IMR-90 (cell line): ENCODE results near the gene TCF3. TPM values are rescaled to one million over a fixed set of nuclear protein-coding genes. Genes with fewer than 3 reads are reported as not detected.
A peak's percentile ranks its signal among the peaks of the same experiment; 100 is the strongest.

ENCODE experiments used
- ATAC-seq: fragments of 200-7000 bp; cut with Tn5 transposase; 2 replicates; pipeline ENCODE4 v1.9.1; 2020; ENCODE audit warnings: low read depth, mild to moderate bottlenecking, moderate library complexity
- BruUV-seq: library from RNA; stranded (reverse); fragments of 400-500 nt; replicated peaks from 2 replicates; lab custom pipeline; 2021; lab: Mats Ljungman, UMichigan
- CTCF ChIA-PET: fragments of 300-600 bp; formaldehyde crosslinking; extraction: SDS; loops from one replicate; lab custom pipeline; 2021; ENCODE audit warnings: antibody characterized with exemption; lab: Yijun Ruan, JAX
- POLR2A ChIA-PET: fragments of 300-600 bp; sonication (Branson Sonifier 250); formaldehyde crosslinking; loops from one replicate; lab custom pipeline; 2022; ENCODE audit warnings: antibody characterized with exemption; ENCODE audit not compliant: unreplicated experiment; lab: Charles Lee
- DNase-seq: peaks from one replicate; pipeline ENCODE4 v3.0.0; 2013
- H2AFZ ChIP-seq: replicated peaks from 2 replicates; pipeline ENCODE3; 2013; ENCODE audit warnings: low read length, mild to moderate bottlenecking; ENCODE audit not compliant: poor library complexity
- H2AK5ac ChIP-seq: 2 replicates; pipeline ENCODE4 v1.6.1; 2013; ENCODE audit warnings: low read depth, low read length, inconsistent platforms
- H2AK9ac ChIP-seq: replicated peaks from 2 replicates; pipeline ENCODE3; 2013; ENCODE audit warnings: mild to moderate bottlenecking, low read depth, low read length, moderate library complexity; ENCODE audit not compliant: poor library complexity
- H2BK120ac ChIP-seq: 2 replicates; pipeline ENCODE4 v1.6.1; 2013; ENCODE audit warnings: low read depth, low read length, inconsistent platforms
- H2BK15ac ChIP-seq: 3 replicates; pipeline ENCODE4 v1.6.1; 2013; ENCODE audit warnings: low read depth, low read length, inconsistent platforms
- H2BK20ac ChIP-seq: 2 replicates; pipeline ENCODE4 v1.6.1; 2013; ENCODE audit warnings: low read depth, mild to moderate bottlenecking, inconsistent platforms, low read length, moderate library complexity
- H2BK5ac ChIP-seq: 2 replicates; pipeline ENCODE4 v1.6.1; 2013; ENCODE audit warnings: mild to moderate bottlenecking, low read depth, low read length, inconsistent platforms; ENCODE audit not compliant: poor library complexity, severe bottlenecking
- H3K14ac ChIP-seq: replicated peaks from 2 replicates; pipeline ENCODE4 v1.6.1; 2013; ENCODE audit warnings: low read depth, low read length, inconsistent platforms
- H3K18ac ChIP-seq: 2 replicates; pipeline ENCODE4 v1.6.1; 2013; ENCODE audit warnings: low read depth, low read length, control low read depth
- H3K23ac ChIP-seq: 2 replicates; pipeline ENCODE4 v1.6.1; 2013; ENCODE audit warnings: low read depth, low read length, inconsistent platforms
- H3K27ac ChIP-seq: 2 replicates; pipeline ENCODE4 v1.5.1; 2013; ENCODE audit warnings: mild to moderate bottlenecking, control low read depth, low read length; ENCODE audit not compliant: insufficient read depth
- H3K27me3 ChIP-seq: 2 replicates; pipeline ENCODE4 v1.6.1; 2013; ENCODE audit warnings: low read length; ENCODE audit not compliant: control insufficient read depth, insufficient read depth
- H3K36me3 ChIP-seq: 2 replicates; pipeline ENCODE4 v1.6.1; 2013; ENCODE audit warnings: low read length, mixed read lengths; ENCODE audit not compliant: control insufficient read depth, insufficient read depth
- H3K4ac ChIP-seq: 2 replicates; pipeline ENCODE4 v1.6.1; 2013; ENCODE audit warnings: low read depth, low read length, inconsistent platforms
- H3K4me1 ChIP-seq: 2 replicates; pipeline ENCODE4 v1.6.1; 2013; ENCODE audit warnings: low read length, mixed read lengths; ENCODE audit not compliant: control insufficient read depth, insufficient read depth
- H3K4me2 ChIP-seq: 2 replicates; pipeline ENCODE4 v1.6.1; 2013; ENCODE audit warnings: low read depth, mild to moderate bottlenecking, control low read depth, low read length, moderate library complexity
- H3K4me3 ChIP-seq: 2 replicates; pipeline ENCODE4 v1.5.1; 2013; ENCODE audit warnings: low read depth, mild to moderate bottlenecking, control low read depth, low read length, moderate library complexity; ENCODE audit not compliant: insufficient read depth
- H3K56ac ChIP-seq: 2 replicates; pipeline ENCODE4 v1.6.1; 2013; ENCODE audit warnings: low read length, inconsistent platforms; ENCODE audit not compliant: insufficient read depth; ENCODE audit errors: extremely low read depth
- H3K79me1 ChIP-seq, 2 experiments: 2 replicates each; pipeline ENCODE4 v1.6.1; 2013; ENCODE audit warnings: low read length in 2 of 2, inconsistent platforms in 1 of 2, low read depth in 1 of 2
- H3K9ac ChIP-seq: 2 replicates; pipeline ENCODE4 v1.6.1; 2013; ENCODE audit warnings: low read depth, low read length, control low read depth
- H3K9me1 ChIP-seq: 2 replicates; pipeline ENCODE4 v1.6.1; 2013; ENCODE audit warnings: low read length, inconsistent platforms; ENCODE audit not compliant: insufficient read depth
- H3K9me3 ChIP-seq: 2 replicates; pipeline ENCODE4 v1.6.1; 2013; ENCODE audit warnings: low read length; ENCODE audit not compliant: control insufficient read depth, insufficient read depth
- H4K20me1 ChIP-seq: 2 replicates; pipeline ENCODE4 v1.6.1; 2013; ENCODE audit warnings: low read length, inconsistent platforms; ENCODE audit not compliant: insufficient read depth
- H4K5ac ChIP-seq: 2 replicates; pipeline ENCODE4 v1.6.1; 2013; ENCODE audit warnings: mild to moderate bottlenecking, low read depth, low read length, control low read depth
- H4K8ac ChIP-seq, 2 experiments: 2 replicates each; pipeline ENCODE4 v1.6.1; 2013; ENCODE audit warnings: low read depth in 2 of 2, low read length in 2 of 2, control low read depth in 1 of 2, inconsistent platforms in 1 of 2
- H4K91ac ChIP-seq: 2 replicates; pipeline ENCODE4 v1.6.1; 2013; ENCODE audit warnings: low read depth, low read length, inconsistent platforms; ENCODE audit not compliant: insufficient read depth
- BHLHE40 ChIP-seq: fragments of 150-350 bp; IDR thresholded peaks from 2 replicates; pipeline ENCODE4 v1.6.1; 2016; ENCODE audit warnings: mild to moderate bottlenecking, low read depth, low read length
- CHD1 ChIP-seq: IDR thresholded peaks from 2 replicates; pipeline ENCODE4 v1.6.1; 2012; ENCODE audit warnings: low read depth, low read length, improper control_type of control experiment
- CTCF ChIP-seq: conservative IDR thresholded peaks from 2 replicates; pipeline ENCODE4 v1.5.1; 2012; ENCODE audit warnings: mild to moderate bottlenecking, low read depth, low read length, improper control_type of control experiment
- FOS ChIP-seq: fragments of 150-350 bp; IDR thresholded peaks from 2 replicates; pipeline ENCODE4 v1.6.1; 2016; ENCODE audit warnings: low read depth, low read length
- MAFK ChIP-seq: IDR thresholded peaks from 2 replicates; pipeline ENCODE4 v1.6.1; 2012; ENCODE audit warnings: low read depth, low read length, improper control_type of control experiment
- MAZ ChIP-seq: IDR thresholded peaks from 2 replicates; pipeline ENCODE4 v1.6.1; 2012; ENCODE audit warnings: low read depth, mild to moderate bottlenecking, low read length, improper control_type of control experiment, moderate library complexity, borderline replicate concordance
- POLR2A ChIP-seq: IDR thresholded peaks from 2 replicates; pipeline ENCODE4 v1.6.1; 2012; ENCODE audit warnings: mild to moderate bottlenecking, low read depth, low read length
- RAD21 ChIP-seq: IDR thresholded peaks from 2 replicates; pipeline ENCODE4 v1.6.1; 2012; ENCODE audit warnings: low read length, improper control_type of control experiment
- RCOR1 ChIP-seq: IDR thresholded peaks from 2 replicates; pipeline ENCODE4 v1.6.1; 2012; ENCODE audit warnings: mild to moderate bottlenecking, low read length, improper control_type of control experiment; ENCODE audit not compliant: insufficient replicate concordance
- RFX5 ChIP-seq: IDR thresholded peaks from 2 replicates; pipeline ENCODE4 v1.8.0; 2012; ENCODE audit warnings: low read depth, mild to moderate bottlenecking, low read length, moderate library complexity
- SMC3 ChIP-seq: fragments of 150-350 bp; IDR thresholded peaks from 2 replicates; pipeline ENCODE4 v1.6.1; 2016; ENCODE audit warnings: low read depth, mild to moderate bottlenecking, antibody characterized with exemption, low read length, moderate library complexity
- USF2 ChIP-seq: fragments of 150-350 bp; IDR thresholded peaks from 2 replicates; pipeline ENCODE4 v1.6.1; 2017; ENCODE audit warnings: mild to moderate bottlenecking, antibody characterized with exemption, low read length, low read depth
- WGBS, 2 experiments: methylation state at CpG; one replicate each; pipeline versions ENCODE4 v1.1.5 to v1.1.7; 2013; ENCODE audit warnings: missing lambda C conversion rate in 2 of 2; ENCODE audit not compliant: insufficient read length in 1 of 2; ENCODE audit errors: extremely low coverage in 2 of 2; 5-methylcytosine and 5-hydroxymethylcytosine counted together
- dilution Hi-C: fragments of 300-500 bp; cut with HindIII; formaldehyde crosslinking; loops from one replicate; pipeline ENCODE4 v1.14.3; 2018; ENCODE audit warnings: low sequenced_read_pairs; ENCODE audit not compliant: unreplicated experiment
- in situ Hi-C: fragments of 300-500 bp; cut with MboI; formaldehyde crosslinking; loops from 3 replicates; pipeline ENCODE4 v1.14.3; 2019; ENCODE audit warnings: low sequenced_read_pairs, inconsistent platforms, mixed read lengths
- intact Hi-C: fragments of 100-400 bp; cut with micrococcal nuclease; formaldehyde crosslinking; loops from 2 replicates; pipeline ENCODE4 v1.10.0; 2022
- polyA plus RNA-seq, 3 experiments: library from polyadenylated mRNA; depleted of rRNA; stranded (reverse); fragments of >200 nt; gene quantifications; 2 replicates each; pipeline ENCODE4 v1.2.3, GENCODE V29; 2012; ENCODE audit warnings: low replicate concordance in 1 of 3
- total RNA-seq: library from RNA; depleted of rRNA; stranded (reverse); fragments of >200 nt; gene quantifications from 2 replicates; pipeline ENCODE4 v1.2.3, GENCODE V29; 2012
- TF ChIP-seq, protein P1 (sequence below): fragments of 150-350 bp; IDR thresholded peaks from 2 replicates; pipeline ENCODE4 v1.6.1; 2016; ENCODE audit warnings: low read depth, mild to moderate bottlenecking, low read length, moderate library complexity, borderline replicate concordance

TCF3 gene
- total and polyA plus RNA-seq, 2 of the 4 experiments (the other 2 are of a cell fraction) = 29.9 to 127 TPM

DNA sequence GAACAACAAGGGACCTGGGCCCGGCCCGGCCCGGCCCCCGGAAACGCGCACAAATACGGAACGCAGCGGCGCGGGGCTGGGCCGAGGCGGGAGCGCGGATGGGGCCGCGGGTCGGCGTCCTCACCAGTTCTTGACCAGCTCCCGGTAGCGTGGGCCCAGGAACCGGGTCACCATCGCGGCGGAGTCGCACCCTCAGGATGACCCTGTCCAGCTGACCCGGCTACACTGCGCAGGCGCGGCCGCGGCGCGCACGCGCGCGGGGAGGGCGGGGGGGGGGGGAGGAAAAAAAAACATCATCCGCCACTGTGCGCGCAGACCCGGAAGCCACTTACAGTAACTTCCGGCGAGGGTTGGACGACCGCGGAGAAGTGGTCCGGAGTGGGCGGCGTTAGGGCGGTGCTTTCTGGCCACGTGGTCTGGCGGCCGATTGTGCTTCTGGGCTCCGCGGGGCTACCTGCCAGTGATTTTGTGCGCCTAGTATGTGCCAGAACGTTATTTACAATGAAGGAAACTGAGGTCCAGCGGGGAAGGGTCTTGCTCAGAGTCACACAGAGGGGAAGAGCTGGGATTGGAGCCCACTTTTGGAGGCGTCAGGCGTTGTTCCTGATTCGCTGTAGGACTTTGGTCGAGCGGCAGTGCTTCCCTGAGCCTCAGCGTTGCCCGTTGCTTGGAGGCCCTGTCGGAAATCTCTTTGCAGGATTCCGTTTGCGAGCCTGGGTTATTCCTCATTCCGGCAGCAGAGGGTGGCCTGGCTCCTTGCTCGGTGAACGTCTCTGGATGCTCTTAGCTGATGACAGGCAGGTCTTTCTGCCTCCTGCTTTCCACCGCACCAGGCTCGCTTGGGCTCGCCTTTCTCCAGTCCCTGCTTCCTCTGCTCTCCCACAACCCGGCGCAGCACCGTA lies 46.9 kb downstream of the TCF3 start, which contains the start of gene UQCR11:
TSS of gene UQCR11 (minus strand) at position 227 of the 902 bp plus-strand sequence. CDS start at position 174, 53 bp downstream.
- intact Hi-C loops = loop anchor here (2.0 to 10.0 kb wide), 3 partner anchors 45 to 189 kb away; no protein-coding TSS in a partner anchor
- H3K56ac ChIP-seq = peak within 1 kb of the TSS; percentile 94
- peak within 1 kb of the TSS; percentile 82 for H3K4me3 ChIP-seq
- dilution Hi-C loops = no loop called here
- peak within 1 kb of the TSS; percentile 95 for H2AFZ ChIP-seq
- peak within 1 kb of the TSS; percentile 78 to 89 for H4K8ac ChIP-seq
- H3K27ac ChIP-seq = peak within 1 kb of the TSS; percentile 89
- H3K23ac ChIP-seq = peak within 1 kb of the TSS; percentile 74
- H3K27me3 ChIP-seq = no peaks in the 10 kb centered on the region
- peak within 1 kb of the TSS; percentile 80 for H3K4ac ChIP-seq
- peak within 1 kb of the TSS; percentile 92 for H3K9ac ChIP-seq
- H3K36me3 ChIP-seq = peaks cover 11% of the 10 kb centered on the region
- peak within 1 kb of the TSS; percentile 88 for H2AK5ac ChIP-seq
- no peak within 1 kb of the TSS for H2BK15ac ChIP-seq
- no peak within 1 kb of the TSS for H2BK20ac ChIP-seq
- H4K91ac ChIP-seq = peak within 1 kb of the TSS; percentile 70
- peaks cover 6 to 37% of the 10 kb centered on the region in 2 experiments; a peak in 3 of 4 replicates for H3K79me1 ChIP-seq
- no peaks in the 10 kb centered on the region for H3K9me3 ChIP-seq
- POLR2A ChIA-PET = no interaction called here
- H4K20me1 ChIP-seq = peaks cover 29% of the 10 kb centered on the region
- ATAC-seq (peak; percentile 90), DNase-seq (peak; percentile 96)
- H4K5ac ChIP-seq = peak within 1 kb of the TSS; percentile 62
- CTCF ChIA-PET = no interaction called here
- peak within 1 kb of the TSS; percentile 90 for H3K4me2 ChIP-seq
- H2BK5ac ChIP-seq = peak within 1 kb of the TSS; percentile 82
- in situ Hi-C loops = no loop called here
- H2BK120ac ChIP-seq = peak within 1 kb of the TSS; percentile 21; the same call in 1 of the 2 replicates
- H3K9me1 ChIP-seq = 0 out of 2 replicates have a peak, but pooled peaks cover 5% of the 10 kb centered on the region
- H3K18ac ChIP-seq = peak within 1 kb of the TSS; percentile 8; the same call in 1 of the 2 replicates
- H3K4me1 ChIP-seq = peaks cover 2% of the 10 kb centered on the region; the same call in 1 of the 2 replicates
- WGBS, 2 experiments = 1% methylated on average over 28 of the region's 79 CpGs; no CpG with 5 or more reads in 1 of the 2 experiments
- H2AK9ac ChIP-seq = peak within 1 kb of the TSS; percentile 96
- H3K14ac ChIP-seq = peak within 1 kb of the TSS; percentile 95
- no TSS peak for BruUV-seq
- TF ChIP-seq CHD1 = no peak
- TF ChIP-seq, protein P1, sequence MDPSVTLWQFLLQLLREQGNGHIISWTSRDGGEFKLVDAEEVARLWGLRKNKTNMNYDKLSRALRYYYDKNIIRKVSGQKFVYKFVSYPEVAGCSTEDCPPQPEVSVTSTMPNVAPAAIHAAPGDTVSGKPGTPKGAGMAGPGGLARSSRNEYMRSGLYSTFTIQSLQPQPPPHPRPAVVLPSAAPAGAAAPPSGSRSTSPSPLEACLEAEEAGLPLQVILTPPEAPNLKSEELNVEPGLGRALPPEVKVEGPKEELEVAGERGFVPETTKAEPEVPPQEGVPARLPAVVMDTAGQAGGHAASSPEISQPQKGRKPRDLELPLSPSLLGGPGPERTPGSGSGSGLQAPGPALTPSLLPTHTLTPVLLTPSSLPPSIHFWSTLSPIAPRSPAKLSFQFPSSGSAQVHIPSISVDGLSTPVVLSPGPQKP = no peak
- peak; percentile 67 for TF ChIP-seq CTCF
- peak; percentile 94 for TF ChIP-seq USF2
- TF ChIP-seq MAZ = peak; percentile 40; the same call in 1 of the 2 replicates
- TF ChIP-seq RAD21 = peak; percentile 73
- no peak for TF ChIP-seq MAFK
- TF ChIP-seq BHLHE40 = no peak
- no peak for TF ChIP-seq FOS
- TF ChIP-seq POLR2A = no peak
- TF ChIP-seq RCOR1 = no peak
- peak; percentile 60 for TF ChIP-seq SMC3
- TF ChIP-seq RFX5 = no peak
